HG03558 (cell line): ENCODE data around the gene GNPDA1.

ENCODE experiments used
- ATAC-seq: cut with Tn5 transposase; IDR thresholded peaks from one replicate; pipeline ENCODE4 v1.9.1; 2021; ENCODE audit warnings: moderate number of reproducible peaks; ENCODE audit not compliant: unreplicated experiment; ENCODE audit errors: extremely low read depth

Gene GNPDA1

DNA sequence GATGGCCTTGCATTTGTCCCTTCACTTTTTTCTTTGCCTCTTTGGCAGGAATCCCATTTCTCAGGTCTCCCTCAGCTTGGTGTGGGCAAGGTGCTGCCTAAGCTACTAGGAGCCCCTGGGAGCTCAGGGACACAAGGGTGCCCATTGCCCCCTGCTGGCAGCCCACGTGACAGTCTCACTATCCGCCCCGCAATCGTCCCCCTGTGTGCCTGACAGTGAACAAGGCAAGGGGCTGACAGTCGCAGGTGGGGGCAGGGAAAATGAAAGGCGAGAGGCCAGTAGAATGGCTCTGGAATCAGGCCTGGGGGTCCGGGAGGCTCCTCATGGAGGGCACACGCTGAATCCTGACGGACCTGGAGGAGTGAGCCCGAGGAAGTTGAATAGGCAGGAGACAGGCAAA lies 52.8 kb downstream of the GNPDA1 start:
- no peak for ATAC-seq

DNA sequence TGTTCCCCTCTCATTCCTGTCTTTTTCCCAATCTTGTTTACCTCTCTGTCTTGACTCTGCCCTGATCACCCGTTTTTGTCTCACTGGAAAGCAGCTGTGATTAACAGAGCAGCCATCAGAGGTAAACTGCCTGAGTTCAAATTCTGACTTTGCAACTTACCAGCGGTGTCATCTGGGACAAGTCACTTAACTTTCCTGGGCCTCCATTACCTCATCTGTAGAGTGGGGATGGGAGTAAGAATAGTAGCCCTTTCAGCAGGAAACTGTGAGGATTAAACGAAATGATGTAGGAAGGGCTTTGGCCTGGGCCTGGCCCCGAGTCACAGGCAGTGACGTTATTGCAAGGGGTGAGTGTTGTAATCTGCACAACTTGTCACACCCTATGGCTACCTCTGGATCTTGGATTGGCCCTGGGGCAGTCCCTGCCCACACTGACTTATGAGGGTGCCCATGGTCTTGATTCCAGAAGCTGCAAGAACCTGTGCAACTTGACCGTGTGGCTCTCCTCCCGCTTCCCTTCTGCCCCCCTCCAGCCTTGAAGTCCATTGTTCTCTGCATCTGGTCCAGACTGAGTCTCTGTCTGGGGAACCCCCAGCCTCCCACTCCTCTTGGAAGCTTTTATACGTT lies 54.2 kb downstream of the GNPDA1 start:
- no peak for ATAC-seq

- no peak for ATAC-seq
These were observed 54.7 kb downstream of the GNPDA1 start, which contains the start of gene PCDH12 for GRCh38 chr5:141958113-141958512. Gene PCDH12, minus strand, starts transcription at chr5:141958202. Its CDS starts 351 bp downstream, at chr5:141957851.

DNA sequence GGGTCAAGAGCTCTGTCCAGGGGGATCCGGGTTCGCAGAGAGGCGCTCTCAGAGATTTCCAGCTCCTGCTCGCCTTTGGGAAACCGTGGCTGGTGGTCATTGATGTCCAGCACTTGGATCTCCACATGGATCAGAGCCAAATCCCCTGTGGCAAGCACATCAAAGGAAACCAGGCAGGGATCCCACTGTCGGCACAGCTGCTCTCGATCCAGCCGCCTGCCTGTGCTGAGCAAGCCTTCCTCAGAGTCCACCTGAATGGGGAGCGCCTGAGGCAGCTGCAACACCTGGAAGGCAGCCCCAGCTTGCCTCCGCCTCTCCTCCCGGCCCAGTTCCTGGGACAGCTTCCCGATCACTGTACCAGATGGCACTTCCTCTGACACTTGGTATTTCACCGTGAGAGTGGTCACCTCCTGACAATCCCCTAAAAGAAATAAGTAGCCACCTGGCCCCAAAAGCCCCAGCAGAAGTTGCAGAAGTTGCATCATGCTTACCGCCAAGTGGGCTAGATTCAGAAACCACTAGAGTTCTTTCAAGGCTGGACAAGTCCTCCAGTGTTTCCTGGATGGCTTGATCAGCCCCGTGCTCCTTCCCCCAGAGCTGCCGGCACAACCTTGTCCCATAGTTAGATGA lies 55.3 kb downstream of the GNPDA1 start:
- ATAC-seq: no peak

GRCh38 chr5:141954194-141954593 lies 58.6 kb downstream of the GNPDA1 start:
- ATAC-seq: no peak

DNA sequence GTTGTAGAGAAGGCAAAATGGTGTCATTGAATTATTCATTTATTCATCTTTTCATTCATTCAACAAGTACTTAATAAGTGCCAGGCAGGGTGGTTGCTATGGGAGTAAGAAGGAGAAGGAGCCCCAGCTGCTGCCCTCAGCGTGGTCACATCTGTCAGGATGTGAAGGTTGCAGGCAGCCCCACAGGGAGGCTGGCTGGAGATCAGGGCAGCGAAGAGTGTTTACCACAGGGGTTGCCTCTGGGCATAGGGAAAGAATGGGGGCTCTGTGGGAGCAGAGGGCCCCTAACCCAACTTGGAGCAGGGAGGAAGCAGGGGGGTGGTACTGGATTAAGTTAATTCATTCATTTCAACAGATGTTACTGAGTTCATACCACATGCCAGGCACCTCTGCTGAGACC lies 60.8 kb downstream of the GNPDA1 start:
- ATAC-seq: no peak

DNA sequence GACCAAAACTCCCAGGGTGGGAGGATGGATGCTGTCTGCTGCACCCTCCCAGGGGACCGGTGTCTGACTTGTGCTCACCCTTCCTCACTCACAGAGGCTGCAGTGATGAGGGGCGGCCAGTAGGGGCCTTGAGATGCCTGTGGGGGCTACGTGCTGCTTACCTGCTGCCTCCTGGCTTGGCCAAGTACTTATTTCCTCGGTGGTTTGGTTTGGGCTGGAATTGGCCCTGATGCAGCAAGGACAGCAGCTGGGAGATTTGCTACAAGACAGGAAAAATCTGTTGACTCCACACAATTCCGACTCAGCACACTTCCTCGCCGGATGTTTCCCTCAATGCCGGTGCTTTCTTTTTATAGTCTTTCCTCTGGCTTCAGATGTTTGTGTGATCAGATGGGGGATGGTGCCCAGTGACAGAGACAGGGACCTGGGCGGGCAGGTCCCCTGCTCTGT lies 61.5 kb downstream of the GNPDA1 start:
- peak; percentile 82 for ATAC-seq
